Measurements from ENCODE around the gene ATF7. TPM values are rescaled to one million over a fixed set of nuclear protein-coding genes. Genes with fewer than 3 reads are reported as not detected.
A peak's percentile ranks its signal among the peaks of the same experiment; 100 is the strongest.

The ATF7 gene
- total and polyA plus RNA-seq, 5 donors from 2014 or later, result 11.6 to 41.0 (median 15.8) TPM

GRCh38 chr12:53506881-53507602 lies 119.1 kb downstream of the ATF7 start, which contains the start of gene NPFF:
Gene NPFF, minus strand, starts transcription at chr12:53507484. Its CDS starts 10 bp downstream, at chr12:53507474.
- Mint-ChIP-seq H3K36me3 (peaks cover 20% of the 10 kb centered on the region), H3K9me3 (no peaks in the 10 kb centered on the region), H3K27me3 (no peaks in the 10 kb centered on the region), H3K4me1 (peaks cover 3 to 21% (median 12%) of the 10 kb centered on the region in 4 donors), H3K27ac (no peak within 1 kb of the TSS), H3K4me3 (peak within 1 kb of the TSS in 2 of 4 donors; percentile 4 to 8)
- Histone ChIP-seq H3K4me3 (ENCODE audit: low read depth, low read length) (no peak within 1 kb of the TSS), H3K27me3 (ENCODE audit: control insufficient read depth, insufficient read depth, low read length) (no peaks in the 10 kb centered on the region), H3K9me3 (ENCODE audit: control insufficient read depth in 2 of 2, low read length in 2 of 2) (no peaks in the 10 kb centered on the region), H3K36me3 (ENCODE audit: control insufficient read depth, insufficient read depth, low read length) (peaks cover 33% of the 10 kb centered on the region), H3K27ac (ENCODE audit: insufficient read depth, low read length, poor library complexity, severe bottlenecking) (no peak within 1 kb of the TSS), H3K4me1 (ENCODE audit: control insufficient read depth, insufficient read depth, low read length, poor library complexity, severe bottlenecking) (peaks cover 9% of the 10 kb centered on the region)
- no peak for ATAC-seq (ENCODE audit: low read depth in 2 of 2)
- DNase-seq, result no peak

GRCh38 chr12:53506450-53506785 lies 119.8 kb downstream of the ATF7 start:
- Mint-ChIP-seq H3K4me1 (peaks cover 5 to 27% (median 15%) of the 10 kb centered on the region in 4 donors), H3K27me3 (no peaks in the 10 kb centered on the region)

GRCh38 chr12:53505555-53506449 lies 120.4 kb downstream of the ATF7 start:
- no peak overlapping the region for H3K4me3 ChIP-seq (ENCODE audit: low read depth, low read length)
- DNase-seq (no peak), ATAC-seq (ENCODE audit: low read depth in 2 of 2) (no peak)
- H3K36me3 ChIP-seq (ENCODE audit: control insufficient read depth, insufficient read depth, low read length), result peaks cover 26% of the 10 kb centered on the region
- H3K27ac Mint-ChIP-seq, result peak overlapping the region in 1 of 3 donors; percentile 14
- H3K9me3 ChIP-seq (ENCODE audit: control insufficient read depth in 2 of 2, low read length in 2 of 2), result no peaks in the 10 kb centered on the region
- H3K9me3 Mint-ChIP-seq, result no peaks in the 10 kb centered on the region
- peaks cover 5 to 31% (median 16%) of the 10 kb centered on the region in 4 donors for H3K4me1 Mint-ChIP-seq
- no peaks in the 10 kb centered on the region for H3K27me3 ChIP-seq (ENCODE audit: control insufficient read depth, insufficient read depth, low read length)
- H3K4me3 Mint-ChIP-seq, result peak overlapping the region in 2 of 4 donors; percentile 19 to 53
- H3K27me3 Mint-ChIP-seq, result no peaks in the 10 kb centered on the region
- peaks cover 15% of the 10 kb centered on the region for H3K36me3 Mint-ChIP-seq
- peaks cover 16% of the 10 kb centered on the region for H3K4me1 ChIP-seq (ENCODE audit: control insufficient read depth, insufficient read depth, low read length, poor library complexity, severe bottlenecking)
- H3K27ac ChIP-seq (ENCODE audit: insufficient read depth, low read length, poor library complexity, severe bottlenecking), result no peak overlapping the region

More at GRCh38 chr12:53506450-53506785, 119.8 kb downstream of the ATF7 start:
- no peak for DNase-seq
- no peak for ATAC-seq (ENCODE audit: low read depth in 2 of 2)
- H3K4me3 Mint-ChIP-seq, result no peak overlapping the region
- H3K9me3 Mint-ChIP-seq, result no peaks in the 10 kb centered on the region
- Histone ChIP-seq H3K4me3 (ENCODE audit: low read depth, low read length) (no peak overlapping the region), H3K27me3 (ENCODE audit: control insufficient read depth, insufficient read depth, low read length) (no peaks in the 10 kb centered on the region), H3K4me1 (ENCODE audit: control insufficient read depth, insufficient read depth, low read length, poor library complexity, severe bottlenecking) (peaks cover 15% of the 10 kb centered on the region), H3K27ac (ENCODE audit: insufficient read depth, low read length, poor library complexity, severe bottlenecking) (no peak overlapping the region), H3K36me3 (ENCODE audit: control insufficient read depth, insufficient read depth, low read length) (peaks cover 26% of the 10 kb centered on the region), H3K9me3 (ENCODE audit: control insufficient read depth in 2 of 2, low read length in 2 of 2) (no peaks in the 10 kb centered on the region)
- H3K27ac Mint-ChIP-seq, result peak overlapping the region in 1 of 3 donors; percentile 14
- H3K36me3 Mint-ChIP-seq, result peaks cover 15% of the 10 kb centered on the region

GRCh38 chr12:53505086-53505485 lies 121.1 kb downstream of the ATF7 start:
- peaks cover 21% of the 10 kb centered on the region for H3K4me1 ChIP-seq (ENCODE audit: control insufficient read depth, insufficient read depth, low read length, poor library complexity, severe bottlenecking)
- Mint-ChIP-seq H3K27me3 (no peaks in the 10 kb centered on the region), H3K9me3 (no peaks in the 10 kb centered on the region), H3K4me3 (peak overlapping the region in 1 of 4 donors; percentile 19), H3K36me3 (peaks cover 15% of the 10 kb centered on the region), H3K27ac (peak overlapping the region in 1 of 3 donors; percentile 18), H3K4me1 (peaks cover 5 to 38% (median 19%) of the 10 kb centered on the region in 4 donors)
- peak overlapping the region; percentile 14 for H3K27ac ChIP-seq (ENCODE audit: insufficient read depth, low read length, poor library complexity, severe bottlenecking)
- H3K9me3 ChIP-seq (ENCODE audit: control insufficient read depth in 2 of 2, low read length in 2 of 2), result no peaks in the 10 kb centered on the region
- no peak for ATAC-seq (ENCODE audit: low read depth in 2 of 2)
- H3K36me3 ChIP-seq (ENCODE audit: control insufficient read depth, insufficient read depth, low read length), result peaks cover 26% of the 10 kb centered on the region
- H3K4me3 ChIP-seq (ENCODE audit: low read depth, low read length), result no peak overlapping the region
- H3K27me3 ChIP-seq (ENCODE audit: control insufficient read depth, insufficient read depth, low read length), result no peaks in the 10 kb centered on the region
- DNase-seq, result no peak

GRCh38 chr12:53504004-53504920 lies 121.9 kb downstream of the ATF7 start:
- no peak for ATAC-seq (ENCODE audit: low read depth in 2 of 2)

GRCh38 chr12:53502983-53503728 lies 123.0 kb downstream of the ATF7 start:
- peaks cover 31% of the 10 kb centered on the region for H3K4me1 ChIP-seq (ENCODE audit: control insufficient read depth, insufficient read depth, low read length, poor library complexity, severe bottlenecking)
- H3K4me1 Mint-ChIP-seq, result peaks cover 0 to 47% (median 18%) of the 10 kb centered on the region in 4 donors
- H3K4me3 Mint-ChIP-seq, result peak overlapping the region in 2 of 4 donors; percentile 17 to 94
- H3K9me3 Mint-ChIP-seq, result no peaks in the 10 kb centered on the region
- no peak for DNase-seq
- no peak overlapping the region for H3K4me3 ChIP-seq (ENCODE audit: low read depth, low read length)
- no peaks in the 10 kb centered on the region for H3K27me3 ChIP-seq (ENCODE audit: control insufficient read depth, insufficient read depth, low read length)
- no peaks in the 10 kb centered on the region for H3K9me3 ChIP-seq (ENCODE audit: control insufficient read depth in 2 of 2, low read length in 2 of 2)
- peaks cover 15% of the 10 kb centered on the region for H3K36me3 Mint-ChIP-seq
- peaks cover 26% of the 10 kb centered on the region for H3K36me3 ChIP-seq (ENCODE audit: control insufficient read depth, insufficient read depth, low read length)
- no peaks in the 10 kb centered on the region for H3K27me3 Mint-ChIP-seq
- no peak overlapping the region for H3K27ac ChIP-seq (ENCODE audit: insufficient read depth, low read length, poor library complexity, severe bottlenecking)
- no peak for ATAC-seq (ENCODE audit: low read depth in 2 of 2)
- H3K27ac Mint-ChIP-seq, result peak overlapping the region in 2 of 3 donors; percentile 20 to 74

More at GRCh38 chr12:53504004-53504920, 121.9 kb downstream of the ATF7 start:
- no peak for DNase-seq
- Mint-ChIP-seq H3K27me3 (no peaks in the 10 kb centered on the region), H3K36me3 (peaks cover 15% of the 10 kb centered on the region), H3K4me1 (peaks cover 5 to 43% (median 22%) of the 10 kb centered on the region in 4 donors), H3K9me3 (no peaks in the 10 kb centered on the region), H3K27ac (no peak overlapping the region), H3K4me3 (peak overlapping the region in 2 of 4 donors; percentile 19 to 21)
- peaks cover 27% of the 10 kb centered on the region for H3K4me1 ChIP-seq (ENCODE audit: control insufficient read depth, insufficient read depth, low read length, poor library complexity, severe bottlenecking)
- H3K27ac ChIP-seq (ENCODE audit: insufficient read depth, low read length, poor library complexity, severe bottlenecking), result peak overlapping the region; percentile 14
- H3K9me3 ChIP-seq (ENCODE audit: control insufficient read depth in 2 of 2, low read length in 2 of 2), result no peaks in the 10 kb centered on the region
- H3K27me3 ChIP-seq (ENCODE audit: control insufficient read depth, insufficient read depth, low read length), result no peaks in the 10 kb centered on the region
- no peak overlapping the region for H3K4me3 ChIP-seq (ENCODE audit: low read depth, low read length)
- peaks cover 26% of the 10 kb centered on the region for H3K36me3 ChIP-seq (ENCODE audit: control insufficient read depth, insufficient read depth, low read length)
